DND-41 (cell line): ENCODE data around the gene USP10.

Experiments
- CTCF ChIP-seq: IDR thresholded peaks from 2 replicates; pipeline ENCODE4 v1.5.1; 2012; ENCODE audit warnings: borderline replicate concordance, low read length, moderate library complexity, mild to moderate bottlenecking; ENCODE audit not compliant: poor library complexity, severe bottlenecking; ENCODE audit errors: extremely low read depth
- EZH2 ChIP-seq: IDR thresholded peaks from 3 replicates; pipeline ENCODE4 v1.6.1; 2012; ENCODE audit warnings: borderline replicate concordance, low read depth, mild to moderate bottlenecking, moderate library complexity, low read length, inconsistent platforms; ENCODE audit not compliant: severe bottlenecking

DNA sequence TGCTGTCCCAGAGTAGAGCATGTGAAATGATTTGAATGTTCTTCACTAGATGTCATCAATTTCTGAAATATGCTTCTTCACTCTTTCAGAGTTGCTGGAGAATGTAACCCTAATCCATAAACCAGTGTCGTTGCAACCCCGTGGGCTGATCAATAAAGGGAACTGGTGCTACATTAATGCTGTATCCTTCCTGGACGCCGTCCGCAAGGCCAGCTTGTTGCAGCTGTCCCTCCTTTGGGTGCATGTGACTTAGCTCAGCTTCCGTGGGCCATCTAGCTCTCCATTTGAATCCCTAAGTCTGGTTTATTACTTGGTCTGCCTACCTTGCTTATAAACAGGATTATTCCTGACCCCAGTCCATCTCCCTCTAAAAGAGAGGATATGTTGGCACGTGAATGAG lies 58.8 kb downstream of the USP10 start:
- TF ChIP-seq EZH2 (no peak), CTCF (no peak)
